Stimulated activated memory B cell treated with anti-CD40 and anti-IgM and Interleukin-4, amounts not matched to agents 10 μg/mL and 1 μg/mL and 100 μg/mL, for 72 hours (primary cell): ENCODE data around the gene SMAD6.

Experiments
- ATAC-seq: fragments of 150-1000 bp; cut with Tn5 transposase; 2 replicates; pipeline ENCODE4 v1.10.0; 2021
- H3K27ac Mint-ChIP-seq: one replicate; pipeline ENCODE4 v1.8.0; 2022; ENCODE audit warnings: mild to moderate bottlenecking, mixed read lengths
- H3K27me3 Mint-ChIP-seq: one replicate; pipeline ENCODE4 v1.8.0; 2022; ENCODE audit warnings: mixed read lengths
- H3K36me3 Mint-ChIP-seq: one replicate; pipeline ENCODE4 v1.8.0; 2022; ENCODE audit warnings: mixed read lengths
- H3K4me1 Mint-ChIP-seq: one replicate; pipeline ENCODE4 v1.8.0; 2022; ENCODE audit warnings: mixed read lengths
- H3K4me3 Mint-ChIP-seq: one replicate; pipeline ENCODE4 v1.8.0; 2022; ENCODE audit warnings: mild to moderate bottlenecking, moderate library complexity, mixed read lengths
- H3K9me3 Mint-ChIP-seq: one replicate; pipeline ENCODE4 v1.8.0; 2022; ENCODE audit warnings: mixed read lengths

The SMAD6 gene

GRCh38 chr15:66702035-66702786 is at the start of gene SMAD6:
Gene SMAD6, plus strand, starts transcription at chr15:66702236. Its CDS starts 1,023 bp downstream, at chr15:66703259.
- Mint-ChIP-seq H3K27me3 (peaks cover 21% of the 10 kb centered on the region), H3K9me3 (no peaks in the 10 kb centered on the region), H3K4me3 (peak within 1 kb of the TSS; percentile 82), H3K36me3 (no peaks in the 10 kb centered on the region), H3K27ac (peak within 1 kb of the TSS; percentile 65), H3K4me1 (peaks cover 23% of the 10 kb centered on the region)
- peak; percentile 45 for ATAC-seq

GRCh38 chr15:66652806-66653205 is 49.2 kb upstream of the SMAD6 start:
- Mint-ChIP-seq H3K9me3 (no peaks in the 10 kb centered on the region), H3K4me1 (no peaks in the 10 kb centered on the region), H3K4me3 (no peak overlapping the region), H3K27ac (no peak overlapping the region), H3K36me3 (no peaks in the 10 kb centered on the region), H3K27me3 (peaks cover 59% of the 10 kb centered on the region)
- ATAC-seq = no peak

- no peaks in the 10 kb centered on the region for H3K36me3 Mint-ChIP-seq
- no peak for ATAC-seq
- no peaks in the 10 kb centered on the region for H3K4me1 Mint-ChIP-seq
- no peak overlapping the region for H3K4me3 Mint-ChIP-seq
- no peak overlapping the region for H3K27ac Mint-ChIP-seq
- H3K27me3 Mint-ChIP-seq = peaks cover 55% of the 10 kb centered on the region
- no peaks in the 10 kb centered on the region for H3K9me3 Mint-ChIP-seq
Observed at GRCh38 chr15:66653398-66653797, 48.6 kb upstream of the SMAD6 start.

- H3K4me3 Mint-ChIP-seq = no peak overlapping the region
- H3K4me1 Mint-ChIP-seq = no peaks in the 10 kb centered on the region
- H3K27ac Mint-ChIP-seq = no peak overlapping the region
- ATAC-seq = no peak
- H3K36me3 Mint-ChIP-seq = no peaks in the 10 kb centered on the region
- H3K9me3 Mint-ChIP-seq = no peaks in the 10 kb centered on the region
- H3K27me3 Mint-ChIP-seq = peaks cover 55% of the 10 kb centered on the region
Observed at GRCh38 chr15:66653852-66654251, 48.2 kb upstream of the SMAD6 start.

- Mint-ChIP-seq H3K36me3 (no peaks in the 10 kb centered on the region), H3K27me3 (peaks cover 58% of the 10 kb centered on the region), H3K4me3 (no peak overlapping the region), H3K9me3 (no peaks in the 10 kb centered on the region), H3K4me1 (no peaks in the 10 kb centered on the region), H3K27ac (no peak overlapping the region)
- ATAC-seq = peak; percentile 2
Observed at GRCh38 chr15:66654361-66654738, 47.7 kb upstream of the SMAD6 start.

- H3K36me3 Mint-ChIP-seq = no peaks in the 10 kb centered on the region
- H3K27me3 Mint-ChIP-seq = peaks cover 58% of the 10 kb centered on the region
- no peak overlapping the region for H3K27ac Mint-ChIP-seq
- H3K9me3 Mint-ChIP-seq = no peaks in the 10 kb centered on the region
- H3K4me1 Mint-ChIP-seq = no peaks in the 10 kb centered on the region
- no peak overlapping the region for H3K4me3 Mint-ChIP-seq
- ATAC-seq = peak; percentile 58
Observed at GRCh38 chr15:66654739-66655375, 47.2 kb upstream of the SMAD6 start.

- no peaks in the 10 kb centered on the region for H3K9me3 Mint-ChIP-seq
- no peak for ATAC-seq
- no peaks in the 10 kb centered on the region for H3K36me3 Mint-ChIP-seq
- H3K27ac Mint-ChIP-seq = no peak overlapping the region
- no peaks in the 10 kb centered on the region for H3K4me1 Mint-ChIP-seq
- peaks cover 58% of the 10 kb centered on the region for H3K27me3 Mint-ChIP-seq
- no peak overlapping the region for H3K4me3 Mint-ChIP-seq
Observed at GRCh38 chr15:66655511-66655910, 46.5 kb upstream of the SMAD6 start.

GRCh38 chr15:66655997-66656396 is 46.0 kb upstream of the SMAD6 start:
- Mint-ChIP-seq H3K36me3 (no peaks in the 10 kb centered on the region), H3K9me3 (no peaks in the 10 kb centered on the region), H3K27ac (no peak overlapping the region), H3K4me3 (no peak overlapping the region), H3K4me1 (no peaks in the 10 kb centered on the region), H3K27me3 (peaks cover 58% of the 10 kb centered on the region)
- ATAC-seq = no peak

GRCh38 chr15:66657185-66658020 is 44.6 kb upstream of the SMAD6 start:
- H3K4me3 Mint-ChIP-seq = no peak overlapping the region
- H3K27me3 Mint-ChIP-seq = peaks cover 55% of the 10 kb centered on the region
- H3K9me3 Mint-ChIP-seq = no peaks in the 10 kb centered on the region
- no peaks in the 10 kb centered on the region for H3K36me3 Mint-ChIP-seq
- ATAC-seq = no peak
- no peak overlapping the region for H3K27ac Mint-ChIP-seq
- no peaks in the 10 kb centered on the region for H3K4me1 Mint-ChIP-seq

- Mint-ChIP-seq H3K4me3 (no peak overlapping the region), H3K36me3 (no peaks in the 10 kb centered on the region), H3K27ac (no peak overlapping the region), H3K27me3 (peaks cover 48% of the 10 kb centered on the region), H3K9me3 (no peaks in the 10 kb centered on the region), H3K4me1 (no peaks in the 10 kb centered on the region)
- ATAC-seq = no peak
Observed at GRCh38 chr15:66658044-66658443, 44.0 kb upstream of the SMAD6 start.

- Mint-ChIP-seq H3K27me3 (peaks cover 40% of the 10 kb centered on the region), H3K4me3 (no peak overlapping the region), H3K36me3 (no peaks in the 10 kb centered on the region), H3K4me1 (no peaks in the 10 kb centered on the region), H3K27ac (no peak overlapping the region), H3K9me3 (no peaks in the 10 kb centered on the region)
- no peak for ATAC-seq
Observed at GRCh38 chr15:66658855-66659254, 43.2 kb upstream of the SMAD6 start.

- H3K27me3 Mint-ChIP-seq = peaks cover 35% of the 10 kb centered on the region
- H3K4me3 Mint-ChIP-seq = no peak overlapping the region
- H3K4me1 Mint-ChIP-seq = no peaks in the 10 kb centered on the region
- no peak for ATAC-seq
- H3K9me3 Mint-ChIP-seq = no peaks in the 10 kb centered on the region
- no peak overlapping the region for H3K27ac Mint-ChIP-seq
- H3K36me3 Mint-ChIP-seq = no peaks in the 10 kb centered on the region
Observed at GRCh38 chr15:66659384-66659783, 42.7 kb upstream of the SMAD6 start.

GRCh38 chr15:66661432-66662096 is 40.5 kb upstream of the SMAD6 start:
- H3K9me3 Mint-ChIP-seq = no peaks in the 10 kb centered on the region
- H3K27ac Mint-ChIP-seq = no peak overlapping the region
- H3K36me3 Mint-ChIP-seq = no peaks in the 10 kb centered on the region
- no peaks in the 10 kb centered on the region for H3K4me1 Mint-ChIP-seq
- no peak overlapping the region for H3K4me3 Mint-ChIP-seq
- H3K27me3 Mint-ChIP-seq = peaks cover 28% of the 10 kb centered on the region
- no peak for ATAC-seq

GRCh38 chr15:66662522-66662921 is 39.5 kb upstream of the SMAD6 start:
- Mint-ChIP-seq H3K27ac (no peak overlapping the region), H3K36me3 (no peaks in the 10 kb centered on the region), H3K27me3 (peaks cover 28% of the 10 kb centered on the region), H3K4me3 (no peak overlapping the region), H3K9me3 (no peaks in the 10 kb centered on the region), H3K4me1 (no peaks in the 10 kb centered on the region)
- no peak for ATAC-seq

- peaks cover 5% of the 10 kb centered on the region for H3K36me3 Mint-ChIP-seq
- peaks cover 4% of the 10 kb centered on the region for H3K9me3 Mint-ChIP-seq
- no peak overlapping the region for H3K27ac Mint-ChIP-seq
- ATAC-seq = no peak
- H3K4me1 Mint-ChIP-seq = no peaks in the 10 kb centered on the region
- H3K27me3 Mint-ChIP-seq = peaks cover 32% of the 10 kb centered on the region
- no peak overlapping the region for H3K4me3 Mint-ChIP-seq
Observed at GRCh38 chr15:66663664-66664063, 38.4 kb upstream of the SMAD6 start.
